Activated T-helper 2 cell treated with anti-CD3 and anti-CD28 coated beads, Interferon-gamma antibody, Interleukin-2, Interleukin-4, amounts not matched to agents 10 μg/mL and 5 μg/mL and 100 μg/mL, durations not matched to agents 14 hours and 24 hours and 36 hours (primary cell): Measurements from ENCODE around the gene TNNT1. TPM values are rescaled to one million over a fixed set of nuclear protein-coding genes. Genes with fewer than 3 reads are reported as not detected.
A peak's percentile ranks its signal among the peaks of the same experiment; 100 is the strongest.

ENCODE experiments used
- DNase-seq: peaks from one replicate; pipeline ENCODE4 v3.0.0; 2021; ENCODE audit warnings: low spot score
- H3K27ac Mint-ChIP-seq: one replicate; pipeline ENCODE4 v1.8.0; 2021; ENCODE audit warnings: mixed read lengths
- H3K27me3 Mint-ChIP-seq: one replicate; pipeline ENCODE4 v1.8.0; 2021; ENCODE audit warnings: low read depth, mixed read lengths
- H3K36me3 Mint-ChIP-seq: one replicate; pipeline ENCODE4 v1.8.0; 2021; ENCODE audit warnings: low read depth, mixed read lengths
- H3K4me1 Mint-ChIP-seq: one replicate; pipeline ENCODE4 v1.8.0; 2021; ENCODE audit warnings: low read depth, mixed read lengths
- H3K4me3 Mint-ChIP-seq: one replicate; pipeline ENCODE4 v1.8.0; 2021; ENCODE audit warnings: low read depth, mild to moderate bottlenecking, moderate library complexity, mixed read lengths
- H3K9me3 Mint-ChIP-seq: one replicate; pipeline ENCODE4 v1.8.0; 2021; ENCODE audit warnings: mixed read lengths
- intact Hi-C: fragments of 100-400 bp; cut with micrococcal nuclease; formaldehyde crosslinking; loops from one replicate; pipeline ENCODE4 v1.15.1; 2023
- total RNA-seq: library from RNA; stranded (reverse); gene quantifications from 2 replicates; pipeline ENCODE4 v1.2.3, GENCODE V29; 2022

Gene TNNT1
- total RNA-seq, 1 donor from 2014 or later, result 0.27 TPM

- peaks cover 13% of the 10 kb centered on the region for H3K27me3 Mint-ChIP-seq
- intact Hi-C loops, result loop anchor here (5.0 to 10.0 kb wide), 2 partner anchors 139 to 506 kb away; partner anchors contain the start of genes PPP6R1 and ZNF784
- no peaks in the 10 kb centered on the region for H3K9me3 Mint-ChIP-seq
- peaks cover 17% of the 10 kb centered on the region for H3K36me3 Mint-ChIP-seq
- DNase-seq, result peak; percentile 16
- peak overlapping the region; percentile 93 for H3K27ac Mint-ChIP-seq
- H3K4me1 Mint-ChIP-seq, result peaks cover 29% of the 10 kb centered on the region
- peak overlapping the region; percentile 96 for H3K4me3 Mint-ChIP-seq
Observed at GRCh38 chr19:55118401-55118991, 30.5 kb downstream of the TNNT1 start.

GRCh38 chr19:55117663-55118391 is 31.2 kb downstream of the TNNT1 start:
- Mint-ChIP-seq H3K9me3 (no peaks in the 10 kb centered on the region), H3K27me3 (peaks cover 7% of the 10 kb centered on the region), H3K4me1 (peaks cover 29% of the 10 kb centered on the region), H3K27ac (peak overlapping the region; percentile 93), H3K4me3 (peak overlapping the region; percentile 96), H3K36me3 (peaks cover 17% of the 10 kb centered on the region)
- DNase-seq, result peak; percentile 96
- intact Hi-C loops, result loop anchor here (2.0 to 10.0 kb wide), 3 partner anchors 37 to 507 kb away; partner anchors contain the start of genes PPP6R1 and ZNF784

DNA sequence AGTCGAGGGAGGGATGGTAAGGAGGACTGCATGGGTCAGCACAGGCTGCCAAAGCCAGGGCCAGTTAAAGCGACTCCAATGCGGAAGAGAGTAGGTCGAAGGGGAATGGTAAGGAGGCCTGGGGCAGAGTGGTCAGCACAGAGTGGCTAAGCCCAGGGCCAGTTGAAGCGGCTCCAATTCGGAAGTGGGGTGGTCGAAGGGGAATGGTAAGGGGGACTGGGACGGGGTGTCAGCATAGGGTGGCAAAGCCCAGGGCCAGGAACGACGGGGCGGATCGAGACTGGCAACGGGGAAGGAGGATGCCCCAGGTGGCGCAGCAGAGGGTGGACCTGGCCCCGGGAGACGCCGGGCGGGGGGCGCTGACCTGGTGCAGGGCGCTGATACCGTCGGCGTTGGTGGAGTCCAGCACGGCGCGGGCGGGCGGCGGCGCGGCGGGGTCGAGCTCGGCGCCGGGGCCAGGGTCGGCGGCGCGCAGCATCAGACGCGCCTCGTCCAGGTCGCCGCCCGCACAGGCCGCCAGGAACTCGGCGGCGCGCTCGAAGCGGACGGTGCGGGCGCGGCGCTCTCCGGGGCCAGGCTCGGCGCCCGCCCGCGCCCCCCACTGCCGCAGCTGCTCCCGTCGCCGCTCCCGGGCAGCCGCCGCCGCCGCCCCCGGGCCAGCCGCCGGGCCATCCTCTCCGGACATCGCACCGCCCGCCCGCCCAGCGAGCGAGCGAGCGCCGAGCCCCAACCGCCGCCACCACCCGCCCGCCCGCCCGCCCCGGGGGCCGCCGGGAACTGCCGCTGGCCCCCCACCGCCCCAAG is 31.9 kb downstream of the TNNT1 start, which contains the start of gene PPP1R12C:
Gene PPP1R12C, minus strand, starts transcription at position 779 of the 804 bp plus-strand sequence. Its CDS starts 94 bp downstream, at position 685.
- DNase-seq, result no peak
- peak within 1 kb of the TSS; percentile 100 for H3K4me3 Mint-ChIP-seq
- peak within 1 kb of the TSS; percentile 93 for H3K27ac Mint-ChIP-seq
- peaks cover 17% of the 10 kb centered on the region for H3K36me3 Mint-ChIP-seq
- peaks cover 29% of the 10 kb centered on the region for H3K4me1 Mint-ChIP-seq
- intact Hi-C loops, result loop anchor here (2.0 to 10.0 kb wide), 3 partner anchors 36 to 508 kb away; partner anchors contain the start of genes PPP6R1 and ZNF784
- no peaks in the 10 kb centered on the region for H3K9me3 Mint-ChIP-seq
- H3K27me3 Mint-ChIP-seq, result peaks cover 2% of the 10 kb centered on the region

- Mint-ChIP-seq H3K36me3 (peaks cover 17% of the 10 kb centered on the region), H3K27me3 (peaks cover 2% of the 10 kb centered on the region), H3K4me1 (peaks cover 29% of the 10 kb centered on the region), H3K4me3 (peak overlapping the region; percentile 100), H3K27ac (peak overlapping the region; percentile 93), H3K9me3 (no peaks in the 10 kb centered on the region)
- intact Hi-C loops, result loop anchor here (2.0 to 10.0 kb wide), 3 partner anchors 36 to 508 kb away; partner anchors contain the start of genes PPP6R1 and ZNF784
- DNase-seq, result peak; percentile 48
Observed at GRCh38 chr19:55116232-55116858, 32.7 kb downstream of the TNNT1 start.

- DNase-seq, result no peak
- peak overlapping the region; percentile 100 for H3K4me3 Mint-ChIP-seq
- H3K4me1 Mint-ChIP-seq, result peaks cover 29% of the 10 kb centered on the region
- peaks cover 20% of the 10 kb centered on the region for H3K36me3 Mint-ChIP-seq
- no peaks in the 10 kb centered on the region for H3K9me3 Mint-ChIP-seq
- peak overlapping the region; percentile 93 for H3K27ac Mint-ChIP-seq
- peaks cover 2% of the 10 kb centered on the region for H3K27me3 Mint-ChIP-seq
- intact Hi-C loops, result loop anchor here (2.0 to 10.0 kb wide), 3 partner anchors 35 to 509 kb away; partner anchors contain the start of genes PPP6R1 and ZNF784
Observed at GRCh38 chr19:55115446-55116065, 33.5 kb downstream of the TNNT1 start.

- no peak for DNase-seq
- Mint-ChIP-seq H3K4me3 (peak overlapping the region; percentile 66), H3K4me1 (peaks cover 26% of the 10 kb centered on the region), H3K27me3 (no peaks in the 10 kb centered on the region), H3K36me3 (peaks cover 25% of the 10 kb centered on the region), H3K9me3 (no peaks in the 10 kb centered on the region), H3K27ac (no peak overlapping the region)
- intact Hi-C loops, result loop anchor here (5.0 to 10.0 kb wide), 2 partner anchors 143 to 510 kb away; partner anchors contain the start of genes PPP6R1 and ZNF784
Observed at GRCh38 chr19:55114566-55115145, 34.4 kb downstream of the TNNT1 start.

DNA sequence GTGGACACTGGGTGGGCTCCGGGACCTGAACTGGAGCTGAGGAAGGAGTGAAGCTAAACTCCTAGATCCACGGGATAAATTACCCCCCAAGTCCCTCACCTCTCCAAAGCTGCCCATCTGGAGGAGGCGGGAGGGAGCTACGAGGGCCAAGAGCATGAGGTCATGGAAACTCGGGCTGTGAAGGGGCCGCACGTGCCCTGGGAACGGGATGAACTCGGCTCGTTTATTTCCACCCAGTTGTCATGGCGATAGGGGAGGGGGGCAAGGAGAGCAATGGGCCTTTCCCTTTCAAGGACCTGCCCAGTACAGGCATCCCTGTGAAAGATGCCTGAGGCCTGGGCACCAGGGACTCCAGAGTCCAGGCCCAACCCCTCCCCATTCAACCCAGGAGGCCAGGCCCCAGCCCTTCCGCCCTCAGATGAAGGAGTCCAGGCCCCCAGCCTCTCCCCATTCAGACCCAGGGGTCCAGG is 35.4 kb downstream of the TNNT1 start:
- Mint-ChIP-seq H3K36me3 (peaks cover 33% of the 10 kb centered on the region), H3K4me1 (peaks cover 21% of the 10 kb centered on the region), H3K27ac (no peak overlapping the region), H3K9me3 (no peaks in the 10 kb centered on the region), H3K27me3 (no peaks in the 10 kb centered on the region), H3K4me3 (no peak overlapping the region)
- no peak for DNase-seq
- intact Hi-C loops, result loop anchor here (10.0 kb wide), 1 partner anchor 511 kb away; the partner anchor contains the start of gene ZNF784

DNA sequence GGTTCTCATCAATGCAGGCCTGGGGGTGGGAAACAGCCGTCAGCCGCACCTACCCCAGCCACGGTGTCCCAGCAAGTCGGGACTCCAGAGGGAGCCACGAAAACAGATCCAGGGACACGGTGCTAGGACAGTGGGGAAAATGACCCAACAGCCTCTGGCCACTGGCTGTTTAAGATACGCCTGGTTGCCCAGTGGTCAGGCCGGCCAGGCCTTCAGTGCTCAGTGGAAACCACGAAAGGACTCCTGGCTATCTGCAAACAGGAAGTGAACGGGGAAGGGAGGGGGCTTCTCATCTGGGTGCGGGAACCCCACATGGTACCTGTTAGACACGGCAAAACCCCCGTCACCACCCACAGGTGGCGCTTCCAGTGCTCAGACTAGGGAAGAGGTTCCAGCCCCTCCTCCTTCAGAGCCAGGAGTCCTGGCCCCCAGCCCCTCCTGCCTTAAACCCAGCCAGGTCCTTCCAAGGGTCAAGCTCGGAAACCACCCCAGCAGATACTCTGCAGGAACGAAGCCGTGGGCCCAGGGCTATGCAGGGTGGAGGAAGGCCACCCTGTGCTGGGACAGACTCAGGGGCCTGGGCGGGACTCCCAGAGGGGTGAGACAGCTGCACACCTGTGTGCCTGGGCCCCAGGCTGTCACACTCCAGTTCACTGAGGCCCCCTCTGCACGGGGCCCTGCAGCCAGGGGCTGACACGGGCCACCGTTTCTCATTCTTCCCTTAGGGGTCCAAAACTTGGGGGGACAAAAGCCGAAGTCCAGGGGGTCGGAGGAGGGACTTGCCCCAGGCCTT is 36.0 kb downstream of the TNNT1 start:
- Mint-ChIP-seq H3K36me3 (peaks cover 37% of the 10 kb centered on the region), H3K27me3 (no peaks in the 10 kb centered on the region), H3K27ac (no peak overlapping the region), H3K4me1 (peaks cover 19% of the 10 kb centered on the region), H3K9me3 (no peaks in the 10 kb centered on the region), H3K4me3 (no peak overlapping the region)
- DNase-seq, result no peak
- intact Hi-C loops, result loop anchor here (10.0 kb wide), 1 partner anchor 512 kb away; the partner anchor contains the start of gene ZNF784

DNA sequence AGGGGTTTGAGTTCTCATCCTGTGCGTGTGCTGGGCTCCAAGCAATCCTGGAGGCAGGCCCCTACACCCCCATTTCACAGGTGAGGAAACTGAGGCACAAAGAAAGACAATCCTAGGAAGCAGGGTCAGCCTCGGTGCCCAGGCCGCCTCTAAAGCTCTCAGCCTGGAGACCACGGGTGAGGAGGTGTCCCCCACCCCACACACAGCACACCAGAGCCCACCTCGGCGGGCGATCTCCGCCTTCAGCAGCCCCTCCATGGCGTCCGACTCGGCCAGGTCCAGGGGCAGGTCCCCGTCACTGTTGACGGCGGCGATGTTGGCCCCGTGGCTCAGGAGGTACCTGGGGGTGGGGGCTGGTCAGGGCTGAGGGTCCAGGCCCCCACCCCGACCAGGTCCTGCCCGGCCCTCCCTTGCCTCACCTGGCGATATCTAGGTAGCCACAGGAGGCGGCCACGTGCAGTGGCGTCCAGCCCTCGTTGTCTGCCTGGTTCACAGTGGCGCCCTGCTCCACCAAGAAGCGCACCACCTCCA is 36.7 kb downstream of the TNNT1 start:
- peaks cover 40% of the 10 kb centered on the region for H3K36me3 Mint-ChIP-seq
- no peaks in the 10 kb centered on the region for H3K9me3 Mint-ChIP-seq
- H3K27ac Mint-ChIP-seq, result no peak overlapping the region
- H3K27me3 Mint-ChIP-seq, result no peaks in the 10 kb centered on the region
- intact Hi-C loops, result loop anchor here (10.0 kb wide), 1 partner anchor 512 kb away; the partner anchor contains the start of gene ZNF784
- no peak for DNase-seq
- peaks cover 17% of the 10 kb centered on the region for H3K4me1 Mint-ChIP-seq
- no peak overlapping the region for H3K4me3 Mint-ChIP-seq

- intact Hi-C loops, result loop anchor here (10.0 kb wide), 1 partner anchor 513 kb away; the partner anchor contains the start of gene ZNF784
- no peaks in the 10 kb centered on the region for H3K27me3 Mint-ChIP-seq
- H3K4me1 Mint-ChIP-seq, result peaks cover 15% of the 10 kb centered on the region
- no peak for DNase-seq
- H3K27ac Mint-ChIP-seq, result no peak overlapping the region
- peaks cover 42% of the 10 kb centered on the region for H3K36me3 Mint-ChIP-seq
- no peaks in the 10 kb centered on the region for H3K9me3 Mint-ChIP-seq
- no peak overlapping the region for H3K4me3 Mint-ChIP-seq
Observed at GRCh38 chr19:55111238-55111831, 37.7 kb downstream of the TNNT1 start.
